Neural progenitor cell (in vitro differentiated cells): Measurements from ENCODE around the gene KCNMA1.

ENCODE experiments used
- CTCF ChIP-seq: fragments of 200-600 bp; sonication (generic); IDR thresholded peaks from 2 replicates; pipeline ENCODE4 v1.5.1; 2017; ENCODE audit warnings: antibody characterized with exemption, mild to moderate bottlenecking
- EZH2phosphoT487 ChIP-seq: fragments of 200-600 bp; sonication (generic); IDR thresholded peaks from 2 replicates; pipeline ENCODE4 v1.6.1; 2017; ENCODE audit warnings: antibody characterized with exemption

GRCh38 chr10:77318739-77319138 is 318.9 kb downstream of the KCNMA1 start:
- TF ChIP-seq CTCF (no peak), EZH2phosphoT487 (no peak)
